Ascending aorta (tissue), 2 donors: Measurements from ENCODE around the gene CAMP. TPM values are rescaled to one million over a fixed set of nuclear protein-coding genes. Genes with fewer than 3 reads are reported as not detected.

ENCODE experiments used
- DNase-seq, 2 donors: peaks; one replicate each; pipeline ENCODE4 v3.0.0-alpha.2; 2019; ENCODE audit warnings: low spot score in 2 of 2
- H3K27ac ChIP-seq, 2 donors: fragments of 200-600 bp; sonication (generic); one replicate each; pipeline ENCODE4 v1.5.1; 2016 to 2017; ENCODE audit warnings: mild to moderate bottlenecking in 1 of 2
- H3K27me3 ChIP-seq: fragments of 200-600 bp; sonication (generic); one replicate; pipeline ENCODE4 v1.5.1; 2017
- H3K36me3 ChIP-seq, 2 donors: fragments of 200-600 bp; sonication (generic); one replicate each; pipeline ENCODE4 v1.5.1; 2016
- H3K4me1 ChIP-seq, 2 donors: fragments of 200-600 bp; sonication (generic); one replicate each; pipeline ENCODE4 v1.5.1; 2016 to 2017; ENCODE audit warnings: mild to moderate bottlenecking in 1 of 2
- H3K4me3 ChIP-seq, 2 donors: fragments of 200-600 bp; sonication (generic); one replicate each; pipeline ENCODE4 v1.5.1; 2016 to 2017; ENCODE audit warnings: mild to moderate bottlenecking in 1 of 2
- H3K9me3 ChIP-seq, 2 donors: fragments of 200-600 bp; sonication (generic); one replicate each; pipeline ENCODE4 v1.5.1; 2016
- intact Hi-C: fragments of 100-400 bp; cut with DNase I; formaldehyde crosslinking; loops from one replicate; pipeline ENCODE4 v1.15.1; 2023
- total RNA-seq: library from RNA; depleted of rRNA; stranded (reverse); fragments of >200 nt; gene quantifications from one replicate; pipeline ENCODE4 v1.1.0, GENCODE V29; 2016
- TF ChIP-seq, protein P1 (sequence below), 3 experiments: fragments of 200-600 bp in 2 of 3; fragments of 450-650 bp in 1 of 3; sonication (generic) in 2 of 3; IDR thresholded peaks; one replicate each; pipeline ENCODE4 v1.5.1; 2016 to 2019; ENCODE audit warnings: antibody characterized with exemption in 3 of 3, mild to moderate bottlenecking in 1 of 3, moderate library complexity in 1 of 3

CAMP gene, protein sequence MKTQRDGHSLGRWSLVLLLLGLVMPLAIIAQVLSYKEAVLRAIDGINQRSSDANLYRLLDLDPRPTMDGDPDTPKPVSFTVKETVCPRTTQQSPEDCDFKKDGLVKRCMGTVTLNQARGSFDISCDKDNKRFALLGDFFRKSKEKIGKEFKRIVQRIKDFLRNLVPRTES
- total RNA-seq = not detected

DNA sequence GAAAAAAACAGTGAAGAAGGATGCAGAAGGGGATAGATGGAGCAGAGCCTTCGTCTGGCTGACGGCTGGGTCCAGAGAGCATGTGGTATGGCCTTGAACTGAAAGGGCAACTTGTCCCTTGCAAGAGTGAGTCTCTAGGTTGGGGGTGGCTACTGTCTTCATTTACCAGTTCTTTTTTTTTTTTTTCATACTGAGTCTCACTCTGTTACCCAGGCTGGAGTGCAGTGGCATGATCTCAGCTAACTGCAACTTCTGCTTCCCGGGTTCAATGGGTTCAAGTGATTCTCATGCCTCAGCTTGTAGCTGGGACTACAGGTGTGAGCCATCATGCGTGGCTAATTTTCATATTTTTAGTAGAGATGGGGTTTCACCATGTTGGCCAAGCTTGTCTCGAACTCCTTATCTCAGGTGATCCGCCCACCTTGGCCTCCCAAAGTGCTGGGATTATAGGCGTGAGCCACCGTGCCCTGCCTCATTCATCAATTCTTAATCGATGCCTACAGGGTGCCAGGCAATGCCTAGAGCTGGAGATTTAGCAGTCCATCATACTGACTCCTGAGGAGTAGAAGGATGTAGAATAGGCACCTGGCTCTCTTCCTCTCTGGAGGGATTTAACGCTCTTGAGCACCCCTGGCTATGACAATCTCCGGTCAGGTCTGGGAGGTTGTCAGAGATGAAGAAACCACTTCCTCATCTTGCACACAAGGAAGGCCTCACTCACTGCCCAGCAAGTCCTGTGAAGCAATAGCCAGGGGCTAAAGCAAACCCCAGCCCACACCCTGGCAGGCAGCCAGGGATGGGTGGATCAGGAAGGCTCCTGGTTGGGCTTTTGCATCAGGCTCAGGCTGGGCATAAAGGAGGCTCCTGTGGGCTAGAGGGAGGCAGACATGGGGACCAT is at the start of gene CAMP:
TSS of gene CAMP (plus strand) at position 880 of the 898 bp plus-strand sequence. CDS start at position 897, 17 bp downstream.
- Histone ChIP-seq H3K27ac (no peak within 1 kb of the TSS), H3K27me3 (no peaks in the 10 kb centered on the region), H3K4me3 (no peak within 1 kb of the TSS), H3K9me3 (no peaks in the 10 kb centered on the region), H3K4me1 (no peaks in the 10 kb centered on the region), H3K36me3 (no peaks in the 10 kb centered on the region)
- peak; percentile 42 to 79 for DNase-seq
- intact Hi-C loops = no loop called here
- TF ChIP-seq, protein P1, sequence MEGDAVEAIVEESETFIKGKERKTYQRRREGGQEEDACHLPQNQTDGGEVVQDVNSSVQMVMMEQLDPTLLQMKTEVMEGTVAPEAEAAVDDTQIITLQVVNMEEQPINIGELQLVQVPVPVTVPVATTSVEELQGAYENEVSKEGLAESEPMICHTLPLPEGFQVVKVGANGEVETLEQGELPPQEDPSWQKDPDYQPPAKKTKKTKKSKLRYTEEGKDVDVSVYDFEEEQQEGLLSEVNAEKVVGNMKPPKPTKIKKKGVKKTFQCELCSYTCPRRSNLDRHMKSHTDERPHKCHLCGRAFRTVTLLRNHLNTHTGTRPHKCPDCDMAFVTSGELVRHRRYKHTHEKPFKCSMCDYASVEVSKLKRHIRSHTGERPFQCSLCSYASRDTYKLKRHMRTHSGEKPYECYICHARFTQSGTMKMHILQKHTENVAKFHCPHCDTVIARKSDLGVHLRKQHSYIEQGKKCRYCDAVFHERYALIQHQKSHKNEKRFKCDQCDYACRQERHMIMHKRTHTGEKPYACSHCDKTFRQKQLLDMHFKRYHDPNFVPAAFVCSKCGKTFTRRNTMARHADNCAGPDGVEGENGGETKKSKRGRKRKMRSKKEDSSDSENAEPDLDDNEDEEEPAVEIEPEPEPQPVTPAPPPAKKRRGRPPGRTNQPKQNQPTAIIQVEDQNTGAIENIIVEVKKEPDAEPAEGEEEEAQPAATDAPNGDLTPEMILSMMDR (IDR thresholded peaks at IDR 0.05) = no peak

DNA sequence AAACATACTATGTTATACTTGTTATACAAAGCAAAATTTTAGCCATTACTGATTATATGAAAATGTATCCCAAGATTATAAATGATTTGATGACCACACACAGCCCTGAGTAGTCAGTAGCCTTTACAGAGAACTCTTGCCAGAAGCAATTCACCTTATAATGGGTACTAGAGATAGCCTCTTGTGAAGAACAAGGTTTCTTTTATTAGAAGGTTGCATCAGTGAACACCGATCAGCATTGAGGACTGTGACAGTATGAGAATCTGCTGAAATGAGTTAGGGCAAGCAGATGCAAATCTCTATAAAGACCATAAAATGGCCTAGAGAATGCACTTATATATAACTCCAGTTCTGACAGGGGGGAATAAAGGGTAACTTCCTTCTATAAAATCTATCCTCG is 45.2 kb upstream of the CAMP start:
- TF ChIP-seq, protein P1 (IDR thresholded peaks at IDR 0.05) = no peak
- Histone ChIP-seq H3K4me3 (no peak overlapping the region), H3K4me1 (no peaks in the 10 kb centered on the region), H3K36me3 (peaks cover 0 to 16% of the 10 kb centered on the region in 2 donors), H3K27me3 (no peaks in the 10 kb centered on the region), H3K9me3 (no peaks in the 10 kb centered on the region), H3K27ac (no peak overlapping the region)
- DNase-seq = no peak
- intact Hi-C loops = no loop called here

DNA sequence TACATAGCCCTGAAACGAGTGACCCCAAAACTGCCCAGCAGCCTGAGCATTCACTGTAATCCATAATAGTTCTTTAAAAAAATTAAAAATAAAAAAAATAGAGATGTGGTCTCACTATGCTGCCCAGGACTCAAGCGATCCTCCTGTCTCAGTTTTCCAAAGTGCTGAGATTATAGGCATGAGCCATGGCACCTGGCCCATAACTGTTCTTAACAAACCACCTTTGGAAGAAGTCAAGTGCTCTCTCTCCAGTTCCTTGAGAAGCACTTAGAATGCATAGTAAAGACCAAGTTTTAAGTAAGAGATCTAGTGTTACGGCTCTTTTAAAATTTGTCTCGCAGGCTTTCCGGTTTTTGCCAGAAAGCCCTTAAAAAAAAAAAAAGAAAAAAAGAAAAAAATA is 43.3 kb upstream of the CAMP start:
- intact Hi-C loops = no loop called here
- TF ChIP-seq, protein P1 (IDR thresholded peaks at IDR 0.05) = no peak
- no peaks in the 10 kb centered on the region for H3K27me3 ChIP-seq
- H3K27ac ChIP-seq = no peak overlapping the region
- no peak overlapping the region for H3K4me3 ChIP-seq
- no peaks in the 10 kb centered on the region for H3K9me3 ChIP-seq
- peaks cover 0 to 12% of the 10 kb centered on the region in 2 donors for H3K36me3 ChIP-seq
- no peaks in the 10 kb centered on the region for H3K4me1 ChIP-seq
- no peak for DNase-seq

DNA sequence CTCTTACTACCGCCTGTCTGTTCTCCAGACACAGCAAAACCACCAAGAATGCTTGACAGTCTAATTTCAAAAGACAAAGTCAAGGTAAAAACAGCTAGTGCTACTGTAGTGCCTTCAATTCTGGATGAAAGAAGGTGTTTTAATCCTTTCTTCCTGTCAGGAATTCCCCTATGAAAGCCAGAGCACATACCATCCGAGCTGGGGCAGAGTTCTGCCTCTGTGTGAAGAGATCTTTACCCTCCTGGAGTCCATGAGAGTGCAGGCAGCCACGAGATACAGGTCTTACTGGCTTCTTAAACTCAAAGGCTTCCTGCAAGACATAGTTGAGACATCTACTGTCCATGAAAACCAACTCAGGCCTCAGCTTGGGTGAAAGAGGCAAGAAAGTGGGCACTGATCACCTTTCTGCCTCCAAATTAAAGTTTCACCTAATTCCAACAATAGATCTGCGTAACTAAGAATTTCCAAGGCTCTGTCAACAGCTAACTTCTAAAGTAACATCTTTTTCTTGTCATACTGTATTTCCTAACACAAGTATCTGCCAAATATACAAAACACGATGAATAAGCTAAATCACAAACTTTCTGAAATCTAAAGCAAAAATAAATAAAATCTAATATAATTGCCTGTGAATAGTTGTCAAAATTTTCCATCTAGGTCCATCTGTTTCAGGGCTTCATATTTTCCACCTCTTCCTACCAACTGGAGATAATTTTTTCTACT is 42.6 kb upstream of the CAMP start:
- H3K9me3 ChIP-seq = no peaks in the 10 kb centered on the region
- TF ChIP-seq, protein P1 (IDR thresholded peaks at IDR 0.05) = no peak
- intact Hi-C loops = no loop called here

DNA sequence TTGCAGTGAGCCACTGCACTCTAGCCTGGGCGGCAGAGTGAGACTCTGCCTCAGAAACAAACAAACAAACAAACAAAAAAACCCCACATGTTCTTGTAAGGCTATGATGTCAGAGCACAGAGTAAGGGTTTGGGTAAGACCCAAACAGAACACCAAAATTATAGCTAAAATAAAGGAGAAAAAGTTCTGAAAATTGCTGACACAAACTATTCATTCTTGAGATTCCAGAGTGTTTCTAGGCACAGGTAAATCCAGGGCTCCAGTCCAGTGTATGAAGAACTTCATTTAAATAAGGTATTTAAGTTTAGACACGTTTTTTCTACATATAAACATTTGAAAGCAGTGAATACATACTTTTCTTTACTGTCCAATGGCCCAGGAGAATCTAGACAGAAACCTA is 39.0 kb upstream of the CAMP start:
- intact Hi-C loops = no loop called here
- Histone ChIP-seq H3K27ac (no peak overlapping the region), H3K27me3 (no peaks in the 10 kb centered on the region), H3K36me3 (peaks cover 0 to 9% of the 10 kb centered on the region in 2 donors), H3K4me1 (peaks cover 0 to 10% of the 10 kb centered on the region in 2 donors), H3K4me3 (no peak overlapping the region), H3K9me3 (no peaks in the 10 kb centered on the region)
- DNase-seq = no peak
- TF ChIP-seq, protein P1 (IDR thresholded peaks at IDR 0.05) = no peak

More for the DNA sequence above, 42.6 kb upstream of the CAMP start:
- H3K27ac ChIP-seq = no peak overlapping the region
- peaks cover 0 to 12% of the 10 kb centered on the region in 2 donors for H3K36me3 ChIP-seq
- H3K4me3 ChIP-seq = no peak overlapping the region
- DNase-seq = no peak
- no peaks in the 10 kb centered on the region for H3K4me1 ChIP-seq
- H3K27me3 ChIP-seq = no peaks in the 10 kb centered on the region
